GM13977 (cell line): ENCODE results near the gene TXNDC15.

Source experiments
- DNase-seq: peaks from one replicate; pipeline ENCODE4 v3.0.0; 2012; ENCODE audit warnings: low spot score
- in situ Hi-C: fragments of 300-500 bp; cut with MboI; formaldehyde crosslinking; loops from one replicate; pipeline ENCODE4 v1.12.0; 2022; ENCODE audit warnings: low sequenced_read_pairs, low pct_unique_long_range_greater_than_20kb, mixed read lengths, inconsistent platforms; ENCODE audit not compliant: unreplicated experiment
- TF ChIP-seq, protein P1 (sequence below): IDR thresholded peaks from 2 replicates; pipeline ENCODE4 v1.5.1; 2012; ENCODE audit warnings: mild to moderate bottlenecking, control low read depth; ENCODE audit not compliant: insufficient read depth; ENCODE audit errors: extremely low read depth, missing control alignments

The TXNDC15 gene, protein sequence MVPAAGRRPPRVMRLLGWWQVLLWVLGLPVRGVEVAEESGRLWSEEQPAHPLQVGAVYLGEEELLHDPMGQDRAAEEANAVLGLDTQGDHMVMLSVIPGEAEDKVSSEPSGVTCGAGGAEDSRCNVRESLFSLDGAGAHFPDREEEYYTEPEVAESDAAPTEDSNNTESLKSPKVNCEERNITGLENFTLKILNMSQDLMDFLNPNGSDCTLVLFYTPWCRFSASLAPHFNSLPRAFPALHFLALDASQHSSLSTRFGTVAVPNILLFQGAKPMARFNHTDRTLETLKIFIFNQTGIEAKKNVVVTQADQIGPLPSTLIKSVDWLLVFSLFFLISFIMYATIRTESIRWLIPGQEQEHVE

DNA sequence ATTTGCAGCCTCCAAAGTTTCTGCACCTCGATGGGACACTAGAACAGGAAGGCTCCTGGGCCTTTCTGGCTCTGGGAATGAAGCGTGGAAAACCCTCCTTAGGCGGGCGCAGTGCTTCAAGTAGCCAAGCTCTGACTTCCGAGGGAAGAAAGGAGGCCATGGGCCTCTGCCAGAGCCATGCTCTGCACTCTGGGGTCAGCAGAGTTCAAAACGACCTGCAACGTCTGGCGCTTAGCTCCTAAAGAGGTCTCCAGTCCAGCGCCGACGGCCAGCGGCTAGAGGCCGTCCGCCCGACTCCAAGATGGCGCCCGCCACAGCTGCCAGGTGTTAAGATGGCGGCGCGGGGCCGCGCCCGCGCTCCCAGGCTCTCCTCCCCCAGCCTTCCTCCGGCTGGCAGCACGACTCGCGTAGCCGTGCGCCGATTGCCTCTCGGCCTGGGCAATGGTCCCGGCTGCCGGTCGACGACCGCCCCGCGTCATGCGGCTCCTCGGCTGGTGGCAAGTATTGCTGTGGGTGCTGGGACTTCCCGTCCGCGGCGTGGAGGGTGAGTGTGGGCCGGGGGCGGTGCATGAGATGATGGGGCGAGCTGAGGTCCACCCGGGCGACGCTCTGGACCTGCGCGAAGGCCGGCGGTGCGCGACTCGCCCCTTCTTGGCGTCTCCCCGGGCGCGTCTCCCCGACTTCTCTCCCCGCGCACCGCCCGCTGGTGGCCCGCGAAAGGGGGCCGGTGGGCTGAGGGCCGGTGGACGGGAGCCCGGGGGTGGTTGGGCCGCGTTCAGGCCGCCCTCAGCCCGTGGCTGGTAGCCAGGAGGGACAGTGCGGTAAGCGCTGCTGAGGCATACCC, at the start of gene TXNDC15:
Gene TXNDC15 (plus strand): TSS at position 385 of the 844 bp plus-strand sequence. CDS start 57 bp downstream, at position 442.
- TF ChIP-seq, protein P1, sequence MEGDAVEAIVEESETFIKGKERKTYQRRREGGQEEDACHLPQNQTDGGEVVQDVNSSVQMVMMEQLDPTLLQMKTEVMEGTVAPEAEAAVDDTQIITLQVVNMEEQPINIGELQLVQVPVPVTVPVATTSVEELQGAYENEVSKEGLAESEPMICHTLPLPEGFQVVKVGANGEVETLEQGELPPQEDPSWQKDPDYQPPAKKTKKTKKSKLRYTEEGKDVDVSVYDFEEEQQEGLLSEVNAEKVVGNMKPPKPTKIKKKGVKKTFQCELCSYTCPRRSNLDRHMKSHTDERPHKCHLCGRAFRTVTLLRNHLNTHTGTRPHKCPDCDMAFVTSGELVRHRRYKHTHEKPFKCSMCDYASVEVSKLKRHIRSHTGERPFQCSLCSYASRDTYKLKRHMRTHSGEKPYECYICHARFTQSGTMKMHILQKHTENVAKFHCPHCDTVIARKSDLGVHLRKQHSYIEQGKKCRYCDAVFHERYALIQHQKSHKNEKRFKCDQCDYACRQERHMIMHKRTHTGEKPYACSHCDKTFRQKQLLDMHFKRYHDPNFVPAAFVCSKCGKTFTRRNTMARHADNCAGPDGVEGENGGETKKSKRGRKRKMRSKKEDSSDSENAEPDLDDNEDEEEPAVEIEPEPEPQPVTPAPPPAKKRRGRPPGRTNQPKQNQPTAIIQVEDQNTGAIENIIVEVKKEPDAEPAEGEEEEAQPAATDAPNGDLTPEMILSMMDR, result no peak
- in situ Hi-C loops, result no loop called here
- peak; percentile 91 for DNase-seq

DNA sequence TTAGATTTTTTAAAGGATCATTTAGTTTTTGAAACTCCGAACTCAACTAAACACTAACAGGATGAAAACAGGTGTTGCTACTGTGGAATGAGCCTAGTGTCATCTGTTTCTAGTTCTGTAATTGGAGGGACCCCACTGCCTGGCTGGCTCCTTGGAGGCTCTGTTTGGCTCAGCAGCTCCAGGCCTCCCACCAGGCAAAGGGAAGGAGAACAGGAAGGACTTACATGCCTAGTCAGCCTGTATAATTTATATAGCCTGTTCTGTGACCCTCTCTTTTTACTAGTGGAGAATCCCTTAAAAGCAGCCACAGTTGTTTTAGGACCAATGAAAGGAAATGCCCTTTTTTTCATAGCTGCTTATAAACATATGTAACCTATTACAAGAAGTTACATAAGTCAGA, 49.5 kb upstream of the TXNDC15 start:
- no peak for DNase-seq

DNA sequence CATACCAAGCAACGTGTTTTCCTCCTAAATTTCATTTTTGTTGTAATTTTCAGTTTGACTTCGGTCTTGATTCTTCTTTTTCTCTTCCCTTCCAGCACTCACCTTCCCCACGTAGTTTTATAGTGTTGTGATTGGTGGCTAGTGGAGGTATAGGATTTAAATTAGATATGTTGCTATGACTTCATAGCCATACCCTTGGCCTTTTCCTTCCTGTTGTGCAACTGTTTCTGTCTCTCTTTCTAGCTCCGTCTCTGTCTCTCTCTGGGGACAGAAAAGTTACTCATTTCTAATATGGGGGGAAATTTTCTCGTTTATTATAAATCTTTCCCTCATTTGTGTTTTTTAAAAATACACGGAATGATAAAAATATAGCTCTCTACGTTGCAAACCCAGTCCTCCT, 49.0 kb upstream of the TXNDC15 start:
- in situ Hi-C loops, result no loop called here
- TF ChIP-seq, protein P1, result no peak
- DNase-seq, result peak; percentile 35

More for the DNA sequence above, 49.5 kb upstream of the TXNDC15 start:
- TF ChIP-seq, protein P1, result no peak
- in situ Hi-C loops, result no loop called here

DNA sequence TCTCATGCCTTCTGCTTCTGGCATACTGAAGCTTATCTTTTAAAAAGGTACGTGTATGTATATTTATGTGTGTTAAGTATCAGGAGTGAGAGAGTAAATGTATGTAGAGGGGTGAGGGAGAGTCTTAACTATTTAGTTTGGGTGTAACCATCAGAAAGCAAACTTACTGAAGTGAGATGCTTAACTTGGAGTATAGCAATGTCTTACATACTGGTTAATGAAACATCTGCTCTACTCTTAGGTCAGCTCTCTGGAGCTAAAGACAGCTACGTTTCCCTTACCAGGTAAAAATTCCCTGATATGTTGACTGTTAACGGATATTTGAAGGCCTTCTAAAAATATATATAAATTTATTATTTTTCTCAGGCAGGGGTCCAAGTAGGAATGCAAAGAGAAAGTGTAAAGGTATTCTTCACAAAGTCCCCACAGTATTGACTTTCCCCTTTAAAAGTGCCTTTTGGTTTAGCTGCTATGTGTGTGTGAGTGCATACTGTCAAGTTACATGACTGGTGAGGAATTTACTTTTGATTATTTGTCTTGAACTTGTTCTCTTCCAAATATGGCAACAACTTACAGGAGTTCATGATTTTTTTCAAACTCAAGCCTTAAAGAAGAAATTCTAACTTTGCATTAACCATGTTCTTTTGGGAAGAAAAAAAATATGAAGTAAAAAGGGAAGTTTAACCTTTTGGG, 40.7 kb upstream of the TXNDC15 start:
- in situ Hi-C loops, result no loop called here
- TF ChIP-seq, protein P1, result no peak
- no peak for DNase-seq

DNA sequence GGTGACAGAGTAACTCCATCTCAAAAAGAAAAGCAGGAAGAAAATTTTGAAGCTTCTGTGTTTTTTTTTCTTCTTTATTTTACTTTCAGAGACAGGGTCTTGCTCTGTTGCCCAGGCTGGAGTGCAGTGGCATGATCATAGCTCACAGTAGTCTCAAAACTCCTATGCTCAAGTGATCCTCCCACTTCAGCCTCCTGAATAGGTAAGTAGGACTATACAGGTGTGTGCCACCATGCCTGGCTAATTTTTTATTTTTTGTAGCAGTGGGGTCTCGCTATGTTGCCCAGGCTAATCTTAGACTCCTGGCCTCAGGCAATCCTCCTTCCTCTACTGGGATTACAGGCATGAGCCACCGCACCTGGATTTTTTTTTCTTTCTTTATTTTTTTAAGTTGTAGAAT, 38.5 kb upstream of the TXNDC15 start:
- in situ Hi-C loops, result no loop called here

More for the DNA sequence above, 38.5 kb upstream of the TXNDC15 start:
- TF ChIP-seq, protein P1, result no peak
- no peak for DNase-seq
